Choroid plexus epithelial cell (primary cell): Measurements from ENCODE around the gene DNAJC1.
A peak's percentile ranks its signal among the peaks of the same experiment; 100 is the strongest.

Source experiments
- DNase-seq: peaks from one replicate; pipeline ENCODE4 v3.0.0-alpha.2; 2010; ENCODE audit warnings: low read depth
- H3K4me3 ChIP-seq: 2 replicates; pipeline ENCODE4 v1.5.1; 2011; ENCODE audit warnings: low read depth, mild to moderate bottlenecking, control low read depth, low read length, moderate library complexity
- TF ChIP-seq, protein P1 (sequence below): conservative IDR thresholded peaks from 2 replicates; pipeline ENCODE4 v1.5.1; 2011; ENCODE audit warnings: low read depth, mild to moderate bottlenecking, control low read depth, inconsistent platforms, low read length, moderate library complexity

Gene DNAJC1

DNA sequence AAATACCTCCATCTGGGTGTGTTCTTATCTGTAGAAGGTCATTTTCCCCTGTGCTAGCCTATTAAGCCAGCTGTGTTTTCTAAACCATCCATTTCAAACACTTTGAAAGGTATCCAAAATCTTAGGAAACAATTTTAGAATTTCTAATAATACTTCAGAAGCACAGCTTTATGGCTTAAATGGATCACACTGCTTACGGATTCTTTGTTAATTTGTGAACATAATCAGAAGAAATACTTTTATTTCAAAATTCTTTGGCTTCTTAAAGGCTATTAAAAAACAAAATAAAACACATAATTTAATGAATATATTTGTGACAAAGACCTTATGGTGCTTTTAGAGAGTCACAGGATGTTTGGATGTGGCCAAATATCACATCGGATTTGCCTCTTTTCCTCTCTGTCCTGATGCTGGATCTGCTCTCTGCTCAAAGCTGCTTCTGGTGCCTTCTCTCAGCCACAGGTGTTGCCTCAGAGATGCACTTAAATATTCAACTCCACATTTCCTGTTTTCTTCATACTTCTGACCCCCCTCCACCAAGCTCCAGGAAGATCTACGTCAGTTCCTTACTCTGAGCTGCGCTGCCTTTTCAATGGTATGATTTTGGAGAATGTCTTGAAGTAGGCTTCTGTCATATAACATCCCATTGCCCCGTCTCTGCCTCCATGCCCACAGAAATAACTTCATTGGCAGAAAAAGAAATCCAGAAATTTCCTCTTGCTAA, 238.9 kb downstream of the DNAJC1 start:
- DNase-seq, result no peak
- H3K4me3 ChIP-seq, result no peak overlapping the region
- TF ChIP-seq, protein P1, sequence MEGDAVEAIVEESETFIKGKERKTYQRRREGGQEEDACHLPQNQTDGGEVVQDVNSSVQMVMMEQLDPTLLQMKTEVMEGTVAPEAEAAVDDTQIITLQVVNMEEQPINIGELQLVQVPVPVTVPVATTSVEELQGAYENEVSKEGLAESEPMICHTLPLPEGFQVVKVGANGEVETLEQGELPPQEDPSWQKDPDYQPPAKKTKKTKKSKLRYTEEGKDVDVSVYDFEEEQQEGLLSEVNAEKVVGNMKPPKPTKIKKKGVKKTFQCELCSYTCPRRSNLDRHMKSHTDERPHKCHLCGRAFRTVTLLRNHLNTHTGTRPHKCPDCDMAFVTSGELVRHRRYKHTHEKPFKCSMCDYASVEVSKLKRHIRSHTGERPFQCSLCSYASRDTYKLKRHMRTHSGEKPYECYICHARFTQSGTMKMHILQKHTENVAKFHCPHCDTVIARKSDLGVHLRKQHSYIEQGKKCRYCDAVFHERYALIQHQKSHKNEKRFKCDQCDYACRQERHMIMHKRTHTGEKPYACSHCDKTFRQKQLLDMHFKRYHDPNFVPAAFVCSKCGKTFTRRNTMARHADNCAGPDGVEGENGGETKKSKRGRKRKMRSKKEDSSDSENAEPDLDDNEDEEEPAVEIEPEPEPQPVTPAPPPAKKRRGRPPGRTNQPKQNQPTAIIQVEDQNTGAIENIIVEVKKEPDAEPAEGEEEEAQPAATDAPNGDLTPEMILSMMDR, result no peak

DNA sequence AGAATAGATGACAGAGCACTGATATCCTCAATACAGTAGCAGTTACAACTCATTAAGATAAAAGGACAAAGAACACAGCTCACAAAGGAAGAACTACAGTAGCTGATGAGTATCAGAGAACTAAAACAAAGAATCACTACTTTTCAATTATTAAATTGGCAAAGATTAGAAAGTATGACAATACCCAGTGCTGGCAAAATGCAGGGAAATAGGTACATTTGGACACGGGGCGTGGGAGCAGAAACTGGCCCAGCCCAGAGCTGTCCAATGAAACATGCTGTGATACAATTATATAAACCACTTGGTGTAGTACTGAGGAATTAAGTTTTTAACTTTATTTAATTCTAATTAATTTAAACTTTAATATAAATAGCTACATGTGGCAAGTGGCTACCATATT, 243.2 kb downstream of the DNAJC1 start:
- TF ChIP-seq, protein P1, result no peak
- DNase-seq, result no peak
- H3K4me3 ChIP-seq, result no peak overlapping the region

DNA sequence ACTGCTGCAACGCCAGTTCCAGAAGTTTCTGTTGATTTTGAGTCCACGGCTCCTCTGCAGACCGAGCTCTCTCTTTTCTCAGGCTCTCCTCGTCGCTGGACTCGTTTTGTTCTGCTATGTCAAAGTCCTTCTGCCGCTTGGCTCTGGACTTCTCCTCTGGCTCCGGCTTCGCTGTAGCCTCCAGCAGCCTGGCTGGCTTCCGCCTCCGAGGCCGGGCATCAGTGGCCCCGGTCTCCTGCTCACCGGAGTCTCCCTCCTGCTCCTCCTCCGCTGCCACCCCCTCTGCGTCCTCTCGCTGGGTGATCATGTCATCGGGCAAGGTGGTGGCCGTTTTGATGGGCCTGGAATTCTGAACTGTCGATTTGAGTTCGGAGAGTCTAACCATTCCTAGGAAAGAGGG, 244.3 kb downstream of the DNAJC1 start:
- no peak overlapping the region for H3K4me3 ChIP-seq
- TF ChIP-seq, protein P1, result no peak

DNA sequence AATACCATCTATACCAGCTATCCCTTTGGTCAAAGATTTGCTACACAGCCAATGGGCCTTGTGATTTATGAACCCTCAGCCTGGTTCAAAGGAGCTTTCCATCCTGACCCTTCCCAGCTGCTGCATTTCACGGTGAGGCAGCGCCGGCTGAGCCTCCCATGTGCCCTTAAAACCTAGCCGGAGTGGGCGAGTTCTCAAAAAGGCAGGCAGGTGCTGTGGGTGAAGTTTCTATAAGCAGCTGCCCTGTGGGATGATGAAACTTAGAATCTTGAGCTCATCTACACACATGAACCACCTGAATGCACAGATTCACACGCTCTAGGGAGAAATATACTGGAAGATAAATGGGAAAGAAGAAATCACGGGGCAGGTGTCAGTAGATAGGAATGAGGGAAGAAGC, 244.8 kb downstream of the DNAJC1 start:
- H3K4me3 ChIP-seq, result no peak overlapping the region
- DNase-seq, result no peak
- TF ChIP-seq, protein P1, result no peak

More for the DNA sequence above, 244.3 kb downstream of the DNAJC1 start:
- DNase-seq, result no peak

DNA sequence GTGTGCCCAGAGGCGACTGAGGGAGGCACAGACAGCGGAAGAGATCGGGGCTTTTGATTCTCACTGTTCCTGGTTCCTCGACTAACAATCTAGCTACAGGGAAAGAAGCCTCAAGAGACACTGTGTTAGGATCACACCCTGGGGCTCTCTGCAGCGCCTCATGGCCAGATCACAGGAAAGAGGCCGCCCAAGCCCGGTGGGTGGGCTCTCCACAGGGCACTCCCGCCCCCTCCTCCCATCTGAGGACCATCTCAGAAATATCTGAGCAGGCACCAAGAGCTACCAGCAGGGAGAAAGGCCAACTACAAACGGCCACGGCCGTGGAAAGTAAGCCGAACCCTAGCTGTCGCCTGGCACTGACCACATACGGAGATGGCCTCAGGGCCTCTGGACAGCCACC, 245.3 kb downstream of the DNAJC1 start:
- TF ChIP-seq, protein P1, result no peak
- H3K4me3 ChIP-seq, result no peak overlapping the region
- DNase-seq, result no peak

DNA sequence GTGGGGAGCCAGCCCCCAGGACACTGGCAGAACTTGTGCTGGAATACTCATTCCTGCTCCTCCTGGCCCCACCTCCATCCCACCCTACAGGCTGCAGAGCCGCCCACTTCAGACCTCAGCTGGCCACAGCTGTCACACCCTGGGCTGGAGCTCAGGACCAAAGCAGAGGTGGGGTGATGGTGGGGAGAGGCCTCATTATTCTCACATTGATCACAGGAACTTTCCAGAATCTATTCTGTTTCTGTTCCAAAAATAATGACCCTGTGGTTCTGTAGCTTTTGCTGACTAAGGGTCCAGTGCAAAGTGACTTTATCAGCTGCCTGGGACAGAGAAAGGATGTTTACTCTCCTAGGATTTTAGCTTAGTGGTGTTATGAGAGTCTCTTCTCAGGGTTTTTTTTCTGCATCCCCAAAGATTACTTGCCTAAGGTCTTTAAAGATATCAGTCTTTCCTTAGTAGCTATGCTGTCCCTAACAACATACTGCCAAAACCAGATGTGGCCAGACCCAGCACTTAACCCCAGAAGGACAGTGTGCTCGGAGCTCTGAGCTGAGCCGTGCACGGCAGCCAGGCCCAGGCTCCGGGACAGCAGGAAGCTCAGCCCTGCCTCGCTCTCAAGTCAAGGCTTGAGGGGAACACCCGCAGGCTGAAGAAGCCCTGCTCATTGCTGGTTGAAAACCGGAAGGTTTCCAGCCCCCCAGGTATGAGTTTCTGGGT, 246.2 kb downstream of the DNAJC1 start:
- peak; percentile 37 for DNase-seq
- TF ChIP-seq, protein P1, result no peak
- H3K4me3 ChIP-seq, result no peak overlapping the region
